Glutamatergic neuron (in vitro differentiated cells): Measurements from ENCODE around the gene ZBTB7C. TPM values are rescaled to one million over a fixed set of nuclear protein-coding genes. Genes with fewer than 3 reads are reported as not detected.

ENCODE experiments used
- DNase-seq: peaks from one replicate; pipeline ENCODE4 v3.0.0; 2022
- H3K27ac Mint-ChIP-seq: one replicate; pipeline ENCODE4 v1.8.0; 2020; ENCODE audit warnings: mild to moderate bottlenecking, mixed read lengths, inconsistent platforms; ENCODE audit not compliant: unreplicated experiment
- H3K27me3 Mint-ChIP-seq: one replicate; pipeline ENCODE4 v1.8.0; 2020; ENCODE audit warnings: mild to moderate bottlenecking, moderate library complexity, mixed read lengths, inconsistent platforms; ENCODE audit not compliant: unreplicated experiment
- H3K36me3 Mint-ChIP-seq: one replicate; pipeline ENCODE4 v1.8.0; 2020; ENCODE audit warnings: mild to moderate bottlenecking, mixed read lengths, inconsistent platforms; ENCODE audit not compliant: unreplicated experiment
- H3K4me1 Mint-ChIP-seq: one replicate; pipeline ENCODE4 v1.8.0; 2020; ENCODE audit warnings: mild to moderate bottlenecking, low read depth, mixed read lengths, inconsistent platforms; ENCODE audit not compliant: unreplicated experiment
- H3K4me3 Mint-ChIP-seq: one replicate; pipeline ENCODE4 v1.8.0; 2020; ENCODE audit warnings: mild to moderate bottlenecking, mixed read lengths, inconsistent platforms; ENCODE audit not compliant: unreplicated experiment
- H3K9me3 Mint-ChIP-seq: one replicate; pipeline ENCODE4 v1.8.0; 2020; ENCODE audit warnings: mild to moderate bottlenecking, moderate library complexity, mixed read lengths, inconsistent platforms; ENCODE audit not compliant: unreplicated experiment
- total RNA-seq: library from RNA; stranded (reverse); fragmentation: NEBNext Ultra II Directional; extraction: Animal tissue kit (Norgen Biotek cat#: 25700); gene quantifications from one replicate; pipeline ENCODE4 v1.2.1, GENCODE V29; 2021; ENCODE audit not compliant: unreplicated experiment
- TF ChIP-seq, protein P1 (sequence below): fragments of 200-600 bp; sonication (generic); IDR thresholded peaks from one replicate; pipeline ENCODE4 v1.5.0; 2021; ENCODE audit not compliant: partially characterized antibody, unreplicated experiment

The ZBTB7C gene
- total RNA-seq, 1 donor from 2014 or later, result 10.6 TPM

DNA sequence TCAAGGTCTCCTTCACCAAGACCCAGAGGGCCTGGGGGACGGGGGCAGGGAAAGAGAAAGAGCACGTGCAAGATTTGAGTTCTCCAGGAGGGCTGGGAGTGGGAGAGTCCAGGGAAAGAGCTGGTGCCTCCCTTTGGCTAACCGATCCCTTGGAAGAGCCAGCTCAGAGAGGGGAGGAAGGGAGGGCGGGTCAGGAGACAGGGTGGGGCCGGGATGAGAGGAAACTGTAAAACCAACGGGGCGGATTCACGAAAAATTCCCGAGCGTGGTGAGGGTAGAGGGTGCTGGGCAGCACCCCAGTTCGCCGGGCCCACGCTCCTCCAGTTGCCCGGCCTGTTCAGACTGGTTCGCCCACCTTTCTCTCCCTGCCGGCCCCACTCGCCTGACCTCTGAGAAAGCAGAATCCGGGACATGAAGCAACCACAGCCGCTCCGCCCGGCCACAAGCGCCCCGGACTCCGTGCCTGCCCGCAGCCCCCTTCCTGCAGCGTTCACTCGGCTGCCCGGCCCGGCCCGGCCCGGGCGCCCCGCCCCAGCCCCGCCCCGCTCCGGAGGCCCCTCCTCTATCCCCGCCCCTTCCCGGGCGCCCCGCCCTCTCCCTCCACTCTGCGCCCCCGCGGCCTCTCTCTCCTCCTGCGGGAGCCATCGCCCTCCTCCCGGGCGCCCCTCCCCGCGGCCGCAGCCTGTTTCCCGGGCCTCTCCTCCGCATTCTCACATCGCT, 247.8 kb downstream of the ZBTB7C start:
- H3K9me3 Mint-ChIP-seq, result peaks cover 12% of the 10 kb centered on the region
- DNase-seq, result peak; percentile 92
- H3K27ac Mint-ChIP-seq, result peak overlapping the region; percentile 33
- peaks cover 9% of the 10 kb centered on the region for H3K27me3 Mint-ChIP-seq
- TF ChIP-seq, protein P1, sequence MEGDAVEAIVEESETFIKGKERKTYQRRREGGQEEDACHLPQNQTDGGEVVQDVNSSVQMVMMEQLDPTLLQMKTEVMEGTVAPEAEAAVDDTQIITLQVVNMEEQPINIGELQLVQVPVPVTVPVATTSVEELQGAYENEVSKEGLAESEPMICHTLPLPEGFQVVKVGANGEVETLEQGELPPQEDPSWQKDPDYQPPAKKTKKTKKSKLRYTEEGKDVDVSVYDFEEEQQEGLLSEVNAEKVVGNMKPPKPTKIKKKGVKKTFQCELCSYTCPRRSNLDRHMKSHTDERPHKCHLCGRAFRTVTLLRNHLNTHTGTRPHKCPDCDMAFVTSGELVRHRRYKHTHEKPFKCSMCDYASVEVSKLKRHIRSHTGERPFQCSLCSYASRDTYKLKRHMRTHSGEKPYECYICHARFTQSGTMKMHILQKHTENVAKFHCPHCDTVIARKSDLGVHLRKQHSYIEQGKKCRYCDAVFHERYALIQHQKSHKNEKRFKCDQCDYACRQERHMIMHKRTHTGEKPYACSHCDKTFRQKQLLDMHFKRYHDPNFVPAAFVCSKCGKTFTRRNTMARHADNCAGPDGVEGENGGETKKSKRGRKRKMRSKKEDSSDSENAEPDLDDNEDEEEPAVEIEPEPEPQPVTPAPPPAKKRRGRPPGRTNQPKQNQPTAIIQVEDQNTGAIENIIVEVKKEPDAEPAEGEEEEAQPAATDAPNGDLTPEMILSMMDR, result no peak
- H3K36me3 Mint-ChIP-seq, result no peaks in the 10 kb centered on the region
- H3K4me1 Mint-ChIP-seq, result peaks cover 31% of the 10 kb centered on the region
- peak overlapping the region; percentile 71 for H3K4me3 Mint-ChIP-seq

- peaks cover 11% of the 10 kb centered on the region for H3K27me3 Mint-ChIP-seq
- peaks cover 13% of the 10 kb centered on the region for H3K9me3 Mint-ChIP-seq
- no peak overlapping the region for H3K27ac Mint-ChIP-seq
- peaks cover 30% of the 10 kb centered on the region for H3K4me1 Mint-ChIP-seq
- H3K4me3 Mint-ChIP-seq, result peak overlapping the region; percentile 25
- H3K36me3 Mint-ChIP-seq, result no peaks in the 10 kb centered on the region
- TF ChIP-seq, protein P1, result no peak
- no peak for DNase-seq
Measured at GRCh38 chr18:48160622-48161021, 248.6 kb downstream of the ZBTB7C start.

DNA sequence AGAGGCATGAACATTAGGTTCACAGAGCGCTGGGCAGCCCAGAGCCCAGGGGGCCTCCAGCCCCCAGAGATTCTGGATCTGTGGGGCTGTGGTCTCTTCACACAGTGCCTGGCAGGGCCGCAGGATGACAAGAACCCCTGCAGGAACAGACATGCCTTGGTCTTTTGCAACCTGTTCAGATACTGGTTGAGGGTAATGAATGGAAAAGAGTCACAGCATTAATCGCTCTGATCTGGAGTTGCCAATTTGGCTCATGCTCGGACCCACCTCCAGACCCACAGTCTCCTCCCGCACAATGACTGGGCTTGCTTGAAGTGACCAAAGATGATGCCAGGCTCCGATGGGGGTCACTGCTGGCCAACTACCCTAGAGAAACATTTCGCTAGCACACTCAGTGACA, 249.4 kb downstream of the ZBTB7C start:
- Mint-ChIP-seq H3K9me3 (peaks cover 13% of the 10 kb centered on the region), H3K36me3 (no peaks in the 10 kb centered on the region), H3K4me3 (no peak overlapping the region), H3K27me3 (peaks cover 11% of the 10 kb centered on the region), H3K27ac (no peak overlapping the region), H3K4me1 (peaks cover 23% of the 10 kb centered on the region)
- no peak for DNase-seq
- TF ChIP-seq, protein P1, result no peak

GRCh38 chr18:48158721-48159120, 250.5 kb downstream of the ZBTB7C start:
- H3K36me3 Mint-ChIP-seq, result no peaks in the 10 kb centered on the region
- TF ChIP-seq, protein P1, result no peak
- peaks cover 11% of the 10 kb centered on the region for H3K27me3 Mint-ChIP-seq
- H3K4me1 Mint-ChIP-seq, result peaks cover 15% of the 10 kb centered on the region
- H3K9me3 Mint-ChIP-seq, result peaks cover 12% of the 10 kb centered on the region
- H3K27ac Mint-ChIP-seq, result no peak overlapping the region
- DNase-seq, result no peak
- no peak overlapping the region for H3K4me3 Mint-ChIP-seq

DNA sequence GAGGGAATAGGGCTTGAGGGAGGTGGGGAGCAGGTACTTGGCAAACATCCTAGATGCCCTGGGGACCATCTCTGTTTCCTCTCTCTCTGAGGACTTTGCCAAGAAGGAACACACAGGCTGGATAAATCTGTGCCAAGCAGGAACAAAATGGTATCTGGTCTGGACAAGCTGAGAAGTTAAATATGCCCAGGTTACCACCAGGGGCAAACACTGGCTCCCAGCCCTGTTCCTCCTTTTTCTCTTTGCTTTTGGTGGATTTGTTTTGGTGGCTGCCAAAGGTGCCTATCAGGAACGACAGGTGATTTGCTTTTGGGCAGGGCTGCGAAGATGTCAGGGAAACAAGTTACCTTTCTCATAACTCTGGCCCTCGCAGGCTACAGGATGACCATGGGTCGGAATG, 251.2 kb downstream of the ZBTB7C start:
- H3K27me3 Mint-ChIP-seq, result peaks cover 6% of the 10 kb centered on the region
- no peak overlapping the region for H3K27ac Mint-ChIP-seq
- TF ChIP-seq, protein P1, result no peak
- peaks cover 7% of the 10 kb centered on the region for H3K4me1 Mint-ChIP-seq
- DNase-seq, result no peak
- no peaks in the 10 kb centered on the region for H3K36me3 Mint-ChIP-seq
- peaks cover 5% of the 10 kb centered on the region for H3K9me3 Mint-ChIP-seq
- no peak overlapping the region for H3K4me3 Mint-ChIP-seq
